Endothelial cell of hepatic sinusoid (primary cell): ENCODE measurements around the gene ARHGAP27.

Experiments
- in situ Hi-C: cut with HindIII; loops from 2 replicates; pipeline ENCODE4 v1.10.0; 2017; ENCODE audit warnings: low sequenced_read_pairs

ARHGAP27 gene

GRCh38 chr17:45386178-45386577, 46.5 kb downstream of the ARHGAP27 start:
- in situ Hi-C loops: loop anchor here (10.0 kb wide), 2 partner anchors 81 to 231 kb away; no protein-coding TSS in a partner anchor

- in situ Hi-C loops: loop anchor here (10.0 kb wide), 2 partner anchors 81 to 231 kb away; no protein-coding TSS in a partner anchor
These were observed 47.2 kb downstream of the ARHGAP27 start for GRCh38 chr17:45385331-45385997.

- in situ Hi-C loops: loop anchor here (10.0 kb wide), 2 partner anchors 80 to 230 kb away; no protein-coding TSS in a partner anchor
These were observed 47.8 kb downstream of the ARHGAP27 start for GRCh38 chr17:45384789-45385262.

- in situ Hi-C loops: loop anchor here (10.0 kb wide), 2 partner anchors 79 to 229 kb away; no protein-coding TSS in a partner anchor
These were observed 48.5 kb downstream of the ARHGAP27 start for GRCh38 chr17:45384047-45384788.

GRCh38 chr17:45383003-45383402, 49.7 kb downstream of the ARHGAP27 start:
- in situ Hi-C loops: loop anchor here (10.0 kb wide), 2 partner anchors 78 to 228 kb away; no protein-coding TSS in a partner anchor

- in situ Hi-C loops: loop anchor here (10.0 kb wide), 2 partner anchors 77 to 227 kb away; no protein-coding TSS in a partner anchor
These were observed 50.4 kb downstream of the ARHGAP27 start for GRCh38 chr17:45382226-45382625.

GRCh38 chr17:45380991-45381390, 51.7 kb downstream of the ARHGAP27 start:
- in situ Hi-C loops: loop anchor here (10.0 kb wide), 2 partner anchors 76 to 226 kb away; no protein-coding TSS in a partner anchor

- in situ Hi-C loops: loop anchor here (10.0 kb wide), 2 partner anchors 75 to 225 kb away; no protein-coding TSS in a partner anchor
These were observed 52.5 kb downstream of the ARHGAP27 start for GRCh38 chr17:45380046-45380765.

GRCh38 chr17:45377401-45377800, 55.3 kb downstream of the ARHGAP27 start:
- in situ Hi-C loops: no loop called here

- in situ Hi-C loops: no loop called here
These were observed 56.3 kb downstream of the ARHGAP27 start for GRCh38 chr17:45376171-45377005.

GRCh38 chr17:45374501-45374900, 58.2 kb downstream of the ARHGAP27 start:
- in situ Hi-C loops: no loop called here

GRCh38 chr17:45372325-45372869, 60.3 kb downstream of the ARHGAP27 start:
- in situ Hi-C loops: no loop called here

- in situ Hi-C loops: no loop called here
These were observed 61.0 kb downstream of the ARHGAP27 start for GRCh38 chr17:45371414-45372324.

- in situ Hi-C loops: no loop called here
These were observed 61.7 kb downstream of the ARHGAP27 start for GRCh38 chr17:45370949-45371413.

- in situ Hi-C loops: loop anchor here (5.0 kb wide), 2 partner anchors 47 to 102 kb away; no protein-coding TSS in a partner anchor
These were observed 63.2 kb downstream of the ARHGAP27 start for GRCh38 chr17:45369421-45369820.

GRCh38 chr17:45368651-45369050, 64.0 kb downstream of the ARHGAP27 start:
- in situ Hi-C loops: loop anchor here (5.0 kb wide), 2 partner anchors 46 to 101 kb away; no protein-coding TSS in a partner anchor

- in situ Hi-C loops: loop anchor here (5.0 kb wide), 2 partner anchors 45 to 100 kb away; no protein-coding TSS in a partner anchor
These were observed 65.5 kb downstream of the ARHGAP27 start for GRCh38 chr17:45367216-45367615.

GRCh38 chr17:45366691-45367090, 66.0 kb downstream of the ARHGAP27 start:
- in situ Hi-C loops: loop anchor here (5.0 kb wide), 2 partner anchors 44 to 99 kb away; no protein-coding TSS in a partner anchor
